HG03095 (cell line): ENCODE data around the gene AMPD1.

Source experiments
- ATAC-seq: cut with Tn5 transposase; IDR thresholded peaks from one replicate; pipeline ENCODE4 v1.9.1; 2021; ENCODE audit warnings: moderate library complexity; ENCODE audit not compliant: unreplicated experiment

The AMPD1 gene

DNA sequence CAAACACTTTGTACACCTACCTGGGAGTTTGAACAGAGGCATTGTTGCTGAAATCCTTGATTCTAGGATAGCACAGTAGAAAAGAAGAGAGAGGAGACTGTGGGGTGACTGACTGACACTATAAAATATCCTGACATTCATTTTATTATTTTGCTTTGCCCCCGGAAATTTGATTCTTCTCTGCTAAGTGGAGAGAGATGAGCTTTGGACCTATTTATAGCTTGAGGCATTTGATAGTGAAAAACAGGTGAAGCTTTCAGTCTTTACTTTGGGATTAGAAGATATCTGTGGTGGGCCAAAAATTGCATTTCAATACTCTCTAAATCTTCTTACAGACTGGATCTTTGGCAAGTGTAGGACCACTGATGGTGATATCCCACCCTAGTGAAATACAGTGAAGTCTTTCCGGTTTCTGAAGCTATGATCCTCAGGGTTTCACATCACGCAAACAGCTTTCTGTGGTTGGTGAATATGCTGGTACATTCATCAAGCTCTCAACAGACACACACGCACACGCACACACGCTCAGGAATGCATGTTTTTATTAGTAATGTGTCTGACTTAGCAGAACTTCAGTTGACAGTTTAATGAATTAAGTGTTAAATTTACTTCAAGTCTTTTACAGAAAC, at the start of gene AMPD1:
TSS of gene AMPD1 (minus strand) at position 117 of the 629 bp plus-strand sequence. CDS start at position 42, 75 bp downstream.
- ATAC-seq: no peak

GRCh38 chr1:114741963-114742746, 46.8 kb upstream of the AMPD1 start:
- ATAC-seq: no peak

DNA sequence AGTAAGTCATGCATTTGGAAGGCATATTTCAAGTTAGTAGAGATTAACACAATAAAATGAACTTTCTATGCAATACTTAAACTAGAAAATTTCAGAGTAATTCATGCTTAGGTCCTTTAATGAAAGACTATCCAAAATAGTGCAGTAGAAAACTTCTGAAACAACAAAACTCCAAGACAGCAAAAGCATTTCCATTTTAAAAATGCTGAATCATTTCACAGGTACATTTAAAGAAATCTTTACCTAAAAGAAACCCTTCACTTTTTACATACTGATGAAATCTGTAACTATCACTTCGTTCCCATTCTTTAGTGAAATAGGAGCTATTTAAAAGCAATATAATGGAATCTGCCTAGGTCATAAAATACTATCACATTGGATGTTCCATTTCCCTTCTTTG, 45.0 kb upstream of the AMPD1 start:
- no peak for ATAC-seq

DNA sequence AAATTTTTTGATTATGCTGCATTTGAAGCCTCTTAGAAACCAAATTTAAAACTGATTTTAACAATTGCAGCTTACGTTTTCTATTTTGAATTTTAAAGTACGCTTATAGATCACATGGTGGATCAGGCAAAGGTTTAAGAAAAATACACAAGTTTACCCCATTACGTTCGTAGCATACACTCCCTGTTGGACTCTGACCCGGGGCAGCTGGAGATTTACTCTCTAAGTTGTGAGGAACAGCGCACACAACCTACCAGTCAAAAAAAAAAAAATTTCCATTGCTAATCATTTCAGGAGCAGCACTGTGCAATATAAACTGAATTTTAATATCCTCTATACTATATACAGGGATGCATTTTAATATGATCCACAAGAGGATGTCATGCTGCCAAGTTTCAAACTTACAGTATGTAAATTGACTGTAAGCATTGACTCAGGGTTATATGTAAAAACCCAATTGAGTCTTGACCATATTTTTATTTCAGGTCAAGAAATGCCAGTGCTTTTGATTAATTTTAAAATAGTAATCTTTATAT, 42.0 kb upstream of the AMPD1 start:
- ATAC-seq: no peak

DNA sequence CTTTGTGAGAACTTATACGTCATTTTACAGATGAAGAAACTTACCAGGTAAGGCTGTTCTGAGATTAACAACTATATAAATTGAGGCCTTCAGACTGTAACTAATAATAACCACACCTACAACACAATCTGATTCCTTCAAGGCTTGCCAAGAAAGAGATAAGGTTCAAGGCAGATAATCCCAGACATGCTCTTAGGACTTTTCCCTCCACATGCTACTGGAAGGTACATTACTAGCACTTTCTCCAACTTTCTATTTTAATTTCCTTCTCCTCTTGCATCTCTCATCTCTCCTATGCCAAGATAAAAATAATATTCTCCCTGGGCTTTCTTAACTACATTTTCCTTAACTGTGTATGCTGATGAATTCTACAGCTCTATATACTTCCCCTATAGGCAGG, 40.1 kb upstream of the AMPD1 start:
- no peak for ATAC-seq

GRCh38 chr1:114729782-114730181, 34.4 kb upstream of the AMPD1 start:
- ATAC-seq: no peak

- ATAC-seq: no peak
These were observed 33.2 kb upstream of the AMPD1 start for GRCh38 chr1:114728553-114728952.

- ATAC-seq: no peak
These were observed 29.9 kb upstream of the AMPD1 start for GRCh38 chr1:114725230-114725629.

DNA sequence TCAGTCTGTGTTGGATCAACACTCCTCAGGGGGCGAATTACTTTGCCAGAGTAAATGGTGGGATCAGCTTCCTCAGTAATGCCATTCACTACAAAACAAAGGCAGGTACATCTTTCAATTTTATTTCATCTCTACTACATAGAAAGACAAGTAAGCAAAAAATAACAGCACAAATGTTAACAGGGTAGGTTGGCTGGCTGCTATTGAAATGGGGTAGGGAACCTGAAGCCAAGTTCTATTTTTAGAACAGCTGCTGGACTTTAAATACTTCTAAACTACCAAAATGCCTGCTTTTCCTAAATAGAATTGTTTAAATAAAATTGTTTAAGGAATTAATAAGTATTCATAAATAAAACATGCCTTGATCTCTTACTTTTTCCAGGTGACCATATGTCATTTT, 28.6 kb upstream of the AMPD1 start:
- no peak for ATAC-seq

- ATAC-seq: no peak
These were observed 28.1 kb upstream of the AMPD1 start for GRCh38 chr1:114723457-114723856.

DNA sequence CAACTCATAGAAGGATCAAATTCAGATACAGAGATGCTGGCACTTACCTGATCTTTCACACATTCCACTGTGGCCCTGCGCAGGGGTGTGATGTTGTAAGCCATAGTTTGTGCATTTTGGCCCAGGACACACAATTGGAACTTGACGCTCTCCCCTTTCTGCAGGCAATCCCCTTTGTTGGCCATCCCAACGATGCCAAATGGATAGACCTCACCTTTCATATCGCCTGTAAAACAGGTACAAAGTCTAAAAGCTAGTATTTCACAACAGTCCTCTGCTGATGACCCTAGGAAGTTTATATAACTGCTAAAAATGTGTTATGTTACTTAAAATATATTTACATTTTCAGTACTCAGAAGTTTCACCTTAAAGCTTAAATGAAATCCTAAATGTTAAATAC, 25.1 kb upstream of the AMPD1 start:
- no peak for ATAC-seq

DNA sequence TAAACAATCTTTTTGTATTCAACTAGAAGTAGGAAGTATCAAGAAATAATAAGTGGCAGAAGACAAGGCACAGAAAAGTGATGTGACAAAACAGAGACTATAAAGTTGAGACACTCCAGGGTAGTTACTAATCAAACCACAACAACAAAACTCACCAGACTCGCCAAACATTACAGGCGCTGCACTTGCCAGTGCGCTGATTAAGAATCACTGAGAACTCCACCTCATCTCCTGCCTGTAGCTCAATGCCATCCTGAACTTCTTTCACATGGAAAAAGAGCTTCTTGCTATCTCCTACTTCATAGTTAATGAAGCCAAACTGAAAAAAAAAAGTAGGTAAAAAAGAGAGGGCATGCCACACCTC, 24.1 kb upstream of the AMPD1 start:
- no peak for ATAC-seq

GRCh38 chr1:114718661-114719423, 23.5 kb upstream of the AMPD1 start:
- no peak for ATAC-seq

GRCh38 chr1:114716304-114717170, 21.2 kb upstream of the AMPD1 start, which contains the start of gene NRAS:
NRAS (minus strand) TSS chr1:114716771; CDS start chr1:114716160, 611 bp downstream.
- ATAC-seq: peak; percentile 96

- no peak for ATAC-seq
These were observed 20.6 kb upstream of the AMPD1 start for GRCh38 chr1:114715952-114716303.

GRCh38 chr1:114712977-114713376, 17.6 kb upstream of the AMPD1 start:
- no peak for ATAC-seq

DNA sequence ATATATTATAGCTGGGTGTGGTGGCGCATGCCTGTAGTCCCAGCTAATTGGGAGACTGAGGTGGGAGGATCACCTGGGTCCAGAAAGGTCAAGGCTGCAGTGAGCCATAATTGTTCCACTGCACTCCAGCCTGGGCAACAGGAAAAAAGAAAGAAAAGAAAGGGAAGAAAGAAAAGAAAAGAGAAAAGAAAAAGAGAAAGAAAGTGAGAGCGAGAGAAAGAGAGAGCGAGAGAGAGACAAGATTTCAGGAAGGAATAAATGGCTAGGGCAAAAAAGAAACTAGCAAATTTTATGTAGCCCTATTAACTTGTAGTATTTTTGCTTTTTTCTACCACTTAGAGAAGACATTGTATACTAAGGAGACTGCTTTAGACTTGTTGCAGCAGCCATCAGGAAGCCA, 15.0 kb upstream of the AMPD1 start:
- ATAC-seq: no peak

GRCh38 chr1:114707604-114708003, 12.3 kb upstream of the AMPD1 start:
- ATAC-seq: no peak

- no peak for ATAC-seq
These were observed 7.9 kb upstream of the AMPD1 start for GRCh38 chr1:114703242-114703641.

DNA sequence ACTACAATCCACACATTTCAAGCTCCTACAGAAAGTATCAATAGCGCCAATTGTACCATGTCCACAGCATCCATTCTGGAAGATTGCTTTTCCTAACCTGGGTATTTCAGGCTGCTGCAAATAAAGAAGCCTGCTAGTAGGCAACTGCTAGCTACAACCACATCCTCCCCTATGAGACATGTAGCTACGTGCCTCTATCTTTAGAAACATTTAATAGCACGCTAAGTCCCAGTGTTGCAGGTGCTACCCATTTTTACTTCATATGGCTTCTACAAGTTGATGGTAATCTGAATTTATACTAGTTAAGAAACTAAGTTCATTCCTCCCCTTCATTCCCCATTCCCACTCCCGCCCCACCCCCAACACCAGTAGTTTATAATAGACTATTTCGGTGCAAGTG, 7.4 kb upstream of the AMPD1 start:
- ATAC-seq: no peak

- ATAC-seq: no peak
These were observed 6.6 kb upstream of the AMPD1 start for GRCh38 chr1:114701931-114702330.
